Suprapubic skin (tissue), 4 donors: ENCODE measurements around the gene KIAA0319L. TPM values are rescaled to one million over a fixed set of nuclear protein-coding genes. Genes with fewer than 3 reads are reported as not detected.
A peak's percentile ranks its signal among the peaks of the same experiment; 100 is the strongest.

Experiments used
- DNase-seq, 2 donors: peaks; one replicate each; pipeline ENCODE4 v3.0.0-alpha.2; 2019; ENCODE audit warnings: low spot score in 2 of 2
- H3K27ac ChIP-seq: fragments of 200-600 bp; sonication (generic); one replicate; pipeline ENCODE4 v1.5.1; 2019
- H3K27me3 ChIP-seq: fragments of 200-600 bp; sonication (generic); one replicate; pipeline ENCODE4 v1.5.1; 2019
- H3K36me3 ChIP-seq: fragments of 200-600 bp; sonication (generic); one replicate; pipeline ENCODE4 v1.5.1; 2019
- H3K4me1 ChIP-seq: fragments of 200-600 bp; sonication (generic); one replicate; pipeline ENCODE4 v1.5.1; 2019
- H3K4me3 ChIP-seq: fragments of 200-600 bp; sonication (generic); one replicate; pipeline ENCODE4 v1.5.1; 2019; ENCODE audit warnings: mild to moderate bottlenecking
- H3K9me3 ChIP-seq: fragments of 200-600 bp; sonication (generic); one replicate; pipeline ENCODE4 v1.5.1; 2019
- EP300 ChIP-seq: sonication (generic); formaldehyde crosslinking; IDR thresholded peaks from one replicate; pipeline ENCODE4 v1.6.1; 2017; ENCODE audit warnings: antibody characterized with exemption
- POLR2A ChIP-seq, 2 donors: fragments of 450-650 bp; IDR thresholded peaks; one replicate each; pipeline ENCODE4 v1.6.1; 2017; ENCODE audit warnings: antibody characterized with exemption in 2 of 2, mild to moderate bottlenecking in 2 of 2, moderate library complexity in 2 of 2
- POLR2AphosphoS5 ChIP-seq, 3 donors: sonication (generic); formaldehyde crosslinking; IDR thresholded peaks; one replicate each; pipeline ENCODE4 v1.6.1; 2017; ENCODE audit warnings: antibody characterized with exemption in 3 of 3
- WGBS: methylation state at CpG from one replicate; pipeline ENCODE4 v1.1.5; 2018; 5-methylcytosine and 5-hydroxymethylcytosine counted together
- total RNA-seq, 4 donors: library from RNA; depleted of rRNA; stranded (reverse); fragments of >200 nt; gene quantifications; one replicate each; pipeline ENCODE4 v1.1.0, GENCODE V29; 2016
- TF ChIP-seq, protein P1 (sequence below), 2 donors: fragments of 200-600 bp in 1 of 2; fragments of 450-650 bp in 1 of 2; sonication (generic) in 1 of 2; IDR thresholded peaks; one replicate each; pipeline ENCODE4 v1.5.1; 2016 to 2019; ENCODE audit warnings: antibody characterized with exemption in 2 of 2, mild to moderate bottlenecking in 1 of 2, moderate library complexity in 1 of 2

The KIAA0319L gene
- total RNA-seq, 4 donors from 2014 or later = 52.1 to 124 (median 83.5) TPM

DNA sequence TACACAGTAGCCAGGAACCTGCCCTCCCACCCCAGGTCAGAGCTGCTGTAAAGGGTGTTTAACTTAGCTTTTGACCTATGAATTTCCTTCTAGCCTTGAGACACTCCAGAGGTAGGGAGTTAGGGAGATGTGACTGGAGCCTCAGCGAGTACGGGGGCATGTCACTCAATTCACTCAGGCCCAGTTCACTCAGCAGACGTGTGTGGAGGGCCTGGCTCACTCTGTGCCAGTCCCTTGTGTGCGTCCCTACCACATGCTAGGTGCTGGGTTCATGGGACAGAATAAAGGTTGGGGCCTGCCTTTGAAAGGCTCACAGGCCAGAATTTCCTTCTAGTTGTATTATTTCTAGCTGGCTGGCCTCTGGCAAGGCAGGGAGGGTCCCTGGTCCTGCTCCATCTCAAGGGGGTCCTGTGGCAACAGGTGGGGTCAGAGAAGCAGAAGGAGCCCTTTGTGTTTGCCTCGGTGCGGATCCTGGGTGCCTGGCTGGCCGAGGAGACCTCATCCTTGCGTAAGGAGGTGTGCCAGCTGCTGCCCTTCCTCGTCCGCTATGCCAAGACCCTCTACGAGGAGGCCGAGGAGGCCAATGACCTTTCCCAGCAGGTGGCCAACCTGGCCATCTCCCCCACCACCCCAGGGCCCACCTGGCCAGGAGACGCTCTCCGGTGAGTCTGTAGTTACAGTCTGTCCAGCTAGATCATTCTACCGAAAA is 4.9 kb upstream of the KIAA0319L start:
- 93% methylated on average over 3 of the region's 15 CpGs for WGBS
- H3K4me1 ChIP-seq = peaks cover 45% of the 10 kb centered on the region
- TF ChIP-seq, protein P1, sequence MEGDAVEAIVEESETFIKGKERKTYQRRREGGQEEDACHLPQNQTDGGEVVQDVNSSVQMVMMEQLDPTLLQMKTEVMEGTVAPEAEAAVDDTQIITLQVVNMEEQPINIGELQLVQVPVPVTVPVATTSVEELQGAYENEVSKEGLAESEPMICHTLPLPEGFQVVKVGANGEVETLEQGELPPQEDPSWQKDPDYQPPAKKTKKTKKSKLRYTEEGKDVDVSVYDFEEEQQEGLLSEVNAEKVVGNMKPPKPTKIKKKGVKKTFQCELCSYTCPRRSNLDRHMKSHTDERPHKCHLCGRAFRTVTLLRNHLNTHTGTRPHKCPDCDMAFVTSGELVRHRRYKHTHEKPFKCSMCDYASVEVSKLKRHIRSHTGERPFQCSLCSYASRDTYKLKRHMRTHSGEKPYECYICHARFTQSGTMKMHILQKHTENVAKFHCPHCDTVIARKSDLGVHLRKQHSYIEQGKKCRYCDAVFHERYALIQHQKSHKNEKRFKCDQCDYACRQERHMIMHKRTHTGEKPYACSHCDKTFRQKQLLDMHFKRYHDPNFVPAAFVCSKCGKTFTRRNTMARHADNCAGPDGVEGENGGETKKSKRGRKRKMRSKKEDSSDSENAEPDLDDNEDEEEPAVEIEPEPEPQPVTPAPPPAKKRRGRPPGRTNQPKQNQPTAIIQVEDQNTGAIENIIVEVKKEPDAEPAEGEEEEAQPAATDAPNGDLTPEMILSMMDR (IDR thresholded peaks at IDR 0.05) = no peak
- no peak for TF ChIP-seq EP300
- no peak for TF ChIP-seq POLR2A (IDR thresholded peaks at IDR 0.05)
- no peak for TF ChIP-seq POLR2AphosphoS5 (IDR thresholded peaks at IDR 0.05)
- H3K9me3 ChIP-seq = no peaks in the 10 kb centered on the region
- no peaks in the 10 kb centered on the region for H3K27me3 ChIP-seq
- peaks cover 28% of the 10 kb centered on the region for H3K36me3 ChIP-seq
- H3K4me3 ChIP-seq = no peak overlapping the region
- H3K27ac ChIP-seq = no peak overlapping the region
- DNase-seq = peak in 1 of 2 donors; percentile 50

DNA sequence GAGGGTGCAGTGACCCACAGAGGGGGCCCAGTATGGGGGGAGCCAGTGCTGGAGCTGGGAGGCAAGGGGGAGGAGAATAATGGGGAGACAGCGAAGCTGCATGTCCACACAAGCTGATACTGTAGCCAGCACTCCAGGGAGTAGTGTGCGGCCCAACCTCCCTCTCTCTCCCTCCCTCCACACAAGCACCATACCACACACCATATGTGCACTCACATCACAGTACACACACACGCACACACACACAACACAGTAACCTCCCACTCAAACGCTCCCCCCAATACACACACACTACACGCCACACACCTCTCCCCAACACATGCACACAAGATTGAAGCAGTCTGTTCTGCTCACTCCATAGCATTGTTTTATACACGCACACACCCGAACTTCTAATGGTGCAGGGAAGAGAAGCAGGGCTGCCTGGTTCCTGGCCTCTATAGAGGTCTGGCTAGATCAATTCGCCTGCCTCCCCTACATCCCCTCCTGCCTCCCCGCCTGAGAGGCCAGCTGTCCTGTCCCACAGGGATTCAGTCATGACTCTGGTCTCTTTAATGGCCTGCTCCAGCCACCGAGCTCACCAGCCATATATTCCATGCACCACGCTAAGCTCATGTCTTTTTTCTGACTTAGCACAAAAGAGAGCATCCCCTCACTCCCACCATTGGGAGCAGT is 4.2 kb upstream of the KIAA0319L start:
- Histone ChIP-seq H3K36me3 (peaks cover 28% of the 10 kb centered on the region), H3K4me3 (peak overlapping the region; percentile 22), H3K27me3 (no peaks in the 10 kb centered on the region), H3K27ac (no peak overlapping the region), H3K4me1 (peaks cover 49% of the 10 kb centered on the region), H3K9me3 (no peaks in the 10 kb centered on the region)
- TF ChIP-seq POLR2A (IDR thresholded peaks at IDR 0.05) (no peak), EP300 (no peak), POLR2AphosphoS5 (IDR thresholded peaks at IDR 0.05) (no peak)
- TF ChIP-seq, protein P1 (IDR thresholded peaks at IDR 0.05) = no peak
- 63% methylated on average over 11 of the region's 11 CpGs for WGBS
- DNase-seq = peak in 1 of 2 donors; percentile 31

DNA sequence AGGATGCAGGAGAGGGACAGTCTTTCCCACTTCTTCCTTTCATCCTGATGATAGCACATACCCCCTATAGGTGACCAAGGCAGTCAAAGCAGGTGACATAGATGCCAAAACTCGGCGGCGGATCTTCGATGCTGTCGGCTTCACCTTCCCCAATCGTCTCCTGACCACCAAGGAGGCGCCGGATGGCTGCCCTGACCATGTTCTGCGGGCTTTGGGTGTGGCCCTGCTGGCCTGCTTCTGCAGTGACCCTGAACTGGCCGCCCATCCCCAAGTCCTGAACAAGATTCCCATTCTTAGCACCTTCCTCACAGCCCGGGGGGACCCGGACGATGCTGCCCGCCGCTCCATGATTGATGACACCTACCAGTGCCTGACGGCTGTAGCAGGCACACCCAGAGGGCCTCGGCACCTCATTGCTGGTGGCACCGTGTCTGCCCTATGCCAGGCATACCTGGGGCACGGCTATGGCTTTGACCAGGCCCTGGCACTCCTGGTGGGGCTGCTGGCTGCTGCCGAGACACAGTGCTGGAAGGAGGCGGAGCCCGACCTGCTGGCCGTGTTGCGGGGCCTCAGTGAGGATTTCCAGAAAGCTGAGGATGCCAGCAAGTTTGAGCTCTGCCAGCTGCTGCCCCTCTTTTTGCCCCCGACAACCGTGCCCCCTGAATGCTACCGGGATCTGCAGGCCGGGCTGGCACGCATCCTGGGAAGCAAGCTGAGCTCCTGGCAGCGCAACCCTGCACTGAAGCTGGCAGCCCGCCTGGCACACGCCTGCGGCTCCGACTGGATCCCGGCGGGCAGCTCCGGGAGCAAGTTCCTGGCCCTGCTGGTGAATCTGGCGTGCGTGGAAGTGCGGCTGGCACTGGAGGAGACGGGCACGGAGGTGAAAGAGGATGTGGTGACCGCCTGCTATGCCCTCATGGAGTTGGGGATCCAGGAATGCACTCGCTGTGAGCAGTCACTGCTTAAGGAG is 3.3 kb upstream of the KIAA0319L start:
- H3K4me1 ChIP-seq = peaks cover 58% of the 10 kb centered on the region
- no peaks in the 10 kb centered on the region for H3K27me3 ChIP-seq
- H3K9me3 ChIP-seq = no peaks in the 10 kb centered on the region
- H3K27ac ChIP-seq = no peak overlapping the region
- H3K36me3 ChIP-seq = peaks cover 28% of the 10 kb centered on the region
- H3K4me3 ChIP-seq = peak overlapping the region; percentile 22
- DNase-seq = peak; percentile 60 to 79
- 65% methylated on average over 11 of the region's 44 CpGs for WGBS
- TF ChIP-seq POLR2AphosphoS5 (IDR thresholded peaks at IDR 0.05) (peak in 1 of 3 donors; percentile 51), EP300 (no peak)
- TF ChIP-seq, protein P1 (IDR thresholded peaks at IDR 0.05) = no peak

DNA sequence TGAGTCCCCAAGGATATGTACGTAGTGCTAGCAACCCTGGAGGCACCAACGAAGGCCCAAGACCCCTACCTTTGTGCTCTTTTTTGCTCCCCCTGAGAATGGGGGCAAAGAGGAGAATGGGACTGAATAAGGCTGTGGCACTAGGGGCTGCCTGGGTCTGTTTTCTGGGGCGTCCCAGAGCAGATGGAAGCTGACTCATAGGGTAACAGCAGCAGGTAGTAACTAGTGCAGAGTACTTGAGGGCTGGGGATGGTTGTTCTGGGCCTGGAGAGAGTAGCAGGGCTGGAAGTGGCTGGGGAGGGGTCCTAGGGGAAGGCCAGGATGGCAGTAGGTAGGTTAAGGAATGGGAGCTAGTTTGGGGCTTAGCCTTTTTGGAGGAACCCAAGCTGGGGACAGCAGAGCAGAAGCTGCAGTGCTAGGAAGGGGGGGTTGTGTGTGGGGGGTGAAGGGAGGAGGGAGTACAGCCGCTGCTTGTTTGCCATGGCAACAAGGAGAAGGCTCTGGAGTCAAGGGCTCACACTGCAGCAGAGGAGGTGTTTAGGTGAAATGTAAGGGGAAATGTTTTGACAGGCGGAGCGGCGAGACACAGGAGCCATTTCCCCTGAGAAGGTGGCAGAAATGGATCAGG is 2.2 kb upstream of the KIAA0319L start:
- no peaks in the 10 kb centered on the region for H3K9me3 ChIP-seq
- H3K4me1 ChIP-seq = peaks cover 69% of the 10 kb centered on the region
- H3K27ac ChIP-seq = no peak overlapping the region
- peak in 1 of 2 donors; percentile 67 for DNase-seq
- H3K4me3 ChIP-seq = no peak overlapping the region
- WGBS = 74% methylated on average over 7 of the region's 7 CpGs
- no peak for TF ChIP-seq EP300
- TF ChIP-seq, protein P1 (IDR thresholded peaks at IDR 0.05) = no peak
- TF ChIP-seq POLR2A (IDR thresholded peaks at IDR 0.05) = no peak
- no peak for TF ChIP-seq POLR2AphosphoS5 (IDR thresholded peaks at IDR 0.05)
- no peaks in the 10 kb centered on the region for H3K27me3 ChIP-seq
- H3K36me3 ChIP-seq = peaks cover 22% of the 10 kb centered on the region
